Immature natural killer cell (primary cell): ENCODE measurements around the gene CFAP70. TPM values are rescaled to one million over a fixed set of nuclear protein-coding genes. Genes with fewer than 3 reads are reported as not detected.
A peak's percentile ranks its signal among the peaks of the same experiment; 100 is the strongest.
"Not testable (repeated sequence)": the region's sequence is repeated elsewhere in the genome, so short reads cannot be mapped to it uniquely, and the experiment has no call there.

Source experiments
- DNase-seq, 3 donors: peaks; one replicate each; pipeline ENCODE4 v3.0.0; 2022; ENCODE audit warnings: mixed read lengths in 1 of 3
- H3K27ac Mint-ChIP-seq, 6 donors: one replicate each; pipeline ENCODE4 v1.8.0; 2020; ENCODE audit warnings: mixed read lengths in 6 of 6, mild to moderate bottlenecking in 5 of 6, inconsistent platforms in 4 of 6, moderate library complexity in 3 of 6
- H3K27me3 Mint-ChIP-seq, 3 donors: one replicate each; pipeline ENCODE4 v1.8.0; 2020 to 2021; ENCODE audit warnings: low read depth in 3 of 3, mild to moderate bottlenecking in 3 of 3, mixed read lengths in 3 of 3, moderate library complexity in 3 of 3, inconsistent platforms in 1 of 3
- H3K36me3 Mint-ChIP-seq, 3 donors: one replicate each; pipeline ENCODE4 v1.8.0; 2020; ENCODE audit warnings: mixed read lengths in 3 of 3, inconsistent platforms in 2 of 3, mild to moderate bottlenecking in 2 of 3
- H3K4me1 Mint-ChIP-seq, 2 donors: one replicate each; pipeline ENCODE4 v1.8.0; 2020; ENCODE audit warnings: inconsistent platforms in 2 of 2, mild to moderate bottlenecking in 2 of 2, mixed read lengths in 2 of 2, moderate library complexity in 1 of 2
- H3K4me3 Mint-ChIP-seq, 5 donors: one replicate each; pipeline ENCODE4 v1.8.0; 2020; ENCODE audit warnings: mild to moderate bottlenecking in 5 of 5, mixed read lengths in 5 of 5, inconsistent platforms in 3 of 5, moderate library complexity in 3 of 5
- H3K9me3 Mint-ChIP-seq, 6 donors: one replicate each; pipeline ENCODE4 v1.8.0; 2020; ENCODE audit warnings: mild to moderate bottlenecking in 6 of 6, mixed read lengths in 6 of 6, inconsistent platforms in 4 of 6, moderate library complexity in 3 of 6
- polyA plus RNA-seq, 3 donors: library from polyadenylated mRNA; unstranded; fragments of 300-500 nt; fragmentation: Illumina TruSeq; gene quantifications; one replicate each; pipeline ENCODE4 v1.2.3, GENCODE V29; 2021

CFAP70 gene
- polyA plus RNA-seq, 3 donors from 2014 or later = 0.16 TPM; not detected in 2

DNA sequence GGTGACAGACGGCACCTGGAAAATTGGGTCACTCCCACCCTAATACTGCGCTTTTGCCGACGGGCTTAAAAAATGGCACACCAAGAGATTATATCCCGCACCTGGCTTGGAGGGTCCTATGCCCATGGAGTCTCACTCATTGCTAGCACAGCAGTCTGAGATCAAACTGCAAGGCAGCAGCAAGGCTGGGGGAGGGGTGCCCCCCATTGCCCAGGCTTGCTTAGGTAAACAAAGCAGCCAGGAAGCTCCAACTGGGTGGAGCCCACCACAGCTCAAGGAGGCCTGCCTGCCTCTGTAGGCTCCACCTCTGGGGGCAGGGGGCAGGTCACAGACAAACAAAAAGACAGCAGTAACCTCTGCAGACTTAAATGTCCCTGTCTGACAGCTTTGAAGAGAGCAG, 35.1 kb downstream of the CFAP70 start:
- not testable (repeated sequence) for H3K9me3 Mint-ChIP-seq, DNase-seq, H3K36me3 Mint-ChIP-seq, H3K4me1 Mint-ChIP-seq, H3K27me3 Mint-ChIP-seq, H3K4me3 Mint-ChIP-seq, H3K27ac Mint-ChIP-seq

DNA sequence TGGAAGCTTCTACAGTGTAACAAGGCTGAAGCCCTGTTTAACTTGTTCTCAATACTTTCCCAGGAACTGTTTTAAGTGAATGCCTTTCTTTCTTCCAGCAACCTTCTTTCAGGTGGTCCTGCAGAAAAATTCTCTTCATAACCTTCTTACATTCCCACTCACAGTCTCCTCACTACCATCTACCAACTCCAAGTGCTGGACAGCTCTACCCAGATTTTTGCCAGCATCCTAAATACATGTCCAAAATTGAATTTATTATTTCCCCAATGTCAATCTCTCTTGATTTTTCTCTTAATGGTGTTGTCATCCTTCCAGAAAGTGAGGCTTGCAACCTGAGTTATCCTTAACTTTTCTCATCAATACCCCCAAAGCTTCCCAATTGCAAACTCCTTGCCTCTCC, 48.2 kb downstream of the CFAP70 start:
- H3K36me3 Mint-ChIP-seq = peaks cover 7 to 14% (median 13%) of the 10 kb centered on the region in 3 donors
- H3K4me1 Mint-ChIP-seq = no peaks in the 10 kb centered on the region
- peaks cover 4 to 17% (median 13%) of the 10 kb centered on the region in 6 donors for H3K9me3 Mint-ChIP-seq
- no peak for DNase-seq
- H3K4me3 Mint-ChIP-seq = no peak overlapping the region
- H3K27ac Mint-ChIP-seq = no peak overlapping the region
- H3K27me3 Mint-ChIP-seq = peaks cover 3 to 7% (median 5%) of the 10 kb centered on the region in 3 donors

DNA sequence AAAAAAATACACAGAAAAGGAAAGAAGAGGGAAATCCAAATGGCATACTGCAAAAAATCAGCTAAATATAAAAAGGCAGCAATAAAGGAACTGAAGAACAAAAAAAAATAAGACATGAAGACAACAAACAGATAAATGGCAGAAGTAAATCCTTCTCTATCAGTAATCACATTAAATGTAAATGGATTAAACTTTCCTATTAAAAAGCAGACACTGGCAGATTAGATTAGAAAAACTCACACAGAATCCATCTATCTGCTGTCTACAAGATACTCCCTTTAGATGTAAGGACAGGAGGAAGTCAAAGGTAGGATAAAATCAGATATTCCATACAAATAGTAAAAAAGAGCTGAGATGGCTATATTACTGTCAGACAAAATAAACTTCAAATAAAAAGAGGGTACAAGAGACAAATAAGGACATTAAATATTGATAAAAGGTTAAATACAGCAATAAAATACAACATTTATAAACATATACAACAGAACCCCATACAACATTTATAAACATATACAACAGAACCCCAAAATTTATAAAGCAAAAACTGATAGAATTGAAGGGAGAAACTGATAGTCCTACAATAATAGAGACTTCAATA, 51.4 kb downstream of the CFAP70 start:
- no peak for DNase-seq
- Mint-ChIP-seq H3K9me3 (peaks cover 3 to 21% (median 13%) of the 10 kb centered on the region in 6 donors), H3K36me3 (peaks cover 7 to 14% (median 14%) of the 10 kb centered on the region in 3 donors), H3K27me3 (peaks cover 6 to 7% (median 6%) of the 10 kb centered on the region in 3 donors), H3K4me3 (no peak overlapping the region), H3K27ac (no peak overlapping the region), H3K4me1 (no peaks in the 10 kb centered on the region)

DNA sequence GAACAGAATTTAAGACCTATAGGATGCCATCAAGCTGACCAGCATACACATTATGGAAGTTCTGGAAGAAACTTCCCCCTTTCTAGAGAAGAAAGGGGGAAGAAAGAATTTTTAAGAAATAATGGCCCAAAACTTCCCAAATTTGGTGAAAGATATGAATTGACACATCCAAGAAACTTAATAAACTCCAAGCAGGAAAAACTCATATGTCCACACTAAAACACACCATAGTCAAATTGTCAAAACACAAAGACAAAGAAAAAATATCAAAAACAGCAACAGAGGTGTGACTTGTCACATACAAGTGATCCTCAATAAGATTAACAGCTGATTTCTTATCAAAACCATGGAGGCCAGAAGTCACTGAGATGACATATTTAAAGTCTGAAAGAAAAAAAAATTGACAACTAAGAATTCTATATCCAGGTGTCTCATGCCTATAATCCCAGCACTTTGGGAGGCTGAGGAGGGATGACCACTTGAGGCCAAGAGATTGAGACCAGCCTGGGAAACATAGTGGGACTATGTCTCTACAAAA, 52.4 kb downstream of the CFAP70 start:
- Mint-ChIP-seq H3K36me3 (peaks cover 7 to 14% (median 14%) of the 10 kb centered on the region in 3 donors), H3K27ac (no peak overlapping the region), H3K4me3 (no peak overlapping the region)

DNA sequence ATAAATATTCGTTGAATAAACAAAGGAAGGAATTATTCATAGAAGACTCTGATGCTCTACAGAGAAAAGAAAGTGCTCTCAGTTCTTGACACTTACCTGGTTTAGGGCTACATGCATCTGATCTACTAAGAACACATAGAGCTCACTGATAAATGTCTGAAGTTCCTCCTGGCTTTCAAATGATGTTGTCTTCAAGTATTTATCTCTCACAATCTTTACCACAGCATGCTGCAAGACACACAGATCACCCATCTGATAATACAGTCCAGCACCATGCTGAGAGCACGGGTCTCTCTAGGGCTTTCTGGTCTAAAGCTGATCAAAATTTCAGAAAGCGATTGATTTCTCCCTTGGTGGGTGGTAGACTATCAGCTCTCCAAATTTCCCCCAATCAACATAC, 61.7 kb downstream of the CFAP70 start:
- no peak for DNase-seq
- Mint-ChIP-seq H3K36me3 (peaks cover 0 to 3% (median 0%) of the 10 kb centered on the region in 3 donors), H3K9me3 (no peaks in the 10 kb centered on the region), H3K4me1 (no peaks in the 10 kb centered on the region), H3K27ac (peak overlapping the region in 1 of 6 donors; percentile 25), H3K4me3 (no peak overlapping the region), H3K27me3 (peaks cover 0 to 4% (median 3%) of the 10 kb centered on the region in 3 donors)

More for the DNA sequence above, 52.4 kb downstream of the CFAP70 start:
- no peaks in the 10 kb centered on the region for H3K4me1 Mint-ChIP-seq
- peaks cover 6 to 7% (median 6%) of the 10 kb centered on the region in 3 donors for H3K27me3 Mint-ChIP-seq
- H3K9me3 Mint-ChIP-seq = peaks cover 3 to 21% (median 13%) of the 10 kb centered on the region in 6 donors
- no peak for DNase-seq

DNA sequence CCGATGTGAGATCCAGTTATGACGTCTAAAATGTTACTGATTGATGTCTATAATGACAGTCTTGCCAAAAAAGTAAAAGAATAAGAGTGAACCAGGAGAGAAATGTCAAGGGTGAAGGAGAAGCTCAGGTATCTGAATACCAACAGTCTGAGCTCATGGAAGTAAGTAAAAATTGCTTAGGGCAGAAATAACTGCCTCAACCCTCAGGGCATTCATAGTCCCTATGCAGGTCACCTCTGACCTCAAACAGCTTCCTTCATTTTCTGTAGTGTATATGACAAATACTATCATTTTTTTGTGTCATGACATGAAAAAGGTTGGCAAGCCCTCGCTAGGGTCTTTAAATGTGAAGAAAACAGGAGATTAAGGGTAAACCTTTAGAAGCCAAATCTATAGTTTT, 65.2 kb downstream of the CFAP70 start:
- H3K9me3 Mint-ChIP-seq = no peaks in the 10 kb centered on the region
- H3K4me3 Mint-ChIP-seq = no peak overlapping the region
- H3K4me1 Mint-ChIP-seq = no peaks in the 10 kb centered on the region
- peaks cover 0 to 9% (median 3%) of the 10 kb centered on the region in 3 donors for H3K36me3 Mint-ChIP-seq
- no peak overlapping the region for H3K27ac Mint-ChIP-seq
- DNase-seq = no peak
- H3K27me3 Mint-ChIP-seq = peaks cover 1 to 7% (median 2%) of the 10 kb centered on the region in 3 donors

GRCh38 chr10:73289958-73290357, 68.7 kb downstream of the CFAP70 start:
- Mint-ChIP-seq H3K9me3 (no peaks in the 10 kb centered on the region), H3K4me1 (no peaks in the 10 kb centered on the region), H3K36me3 (peaks cover 0 to 6% (median 3%) of the 10 kb centered on the region in 3 donors), H3K27ac (no peak overlapping the region), H3K27me3 (peaks cover 1 to 7% (median 3%) of the 10 kb centered on the region in 3 donors), H3K4me3 (no peak overlapping the region)
- DNase-seq = no peak

- H3K27ac Mint-ChIP-seq = no peak overlapping the region
- no peak for DNase-seq
- H3K4me3 Mint-ChIP-seq = no peak overlapping the region
- H3K36me3 Mint-ChIP-seq = peaks cover 0 to 6% (median 3%) of the 10 kb centered on the region in 3 donors
- H3K4me1 Mint-ChIP-seq = no peaks in the 10 kb centered on the region
- no peaks in the 10 kb centered on the region for H3K9me3 Mint-ChIP-seq
- peaks cover 1 to 3% (median 3%) of the 10 kb centered on the region in 3 donors for H3K27me3 Mint-ChIP-seq
Measured at GRCh38 chr10:73287441-73287840, 71.2 kb downstream of the CFAP70 start.

GRCh38 chr10:73281097-73281496, 77.6 kb downstream of the CFAP70 start:
- Mint-ChIP-seq H3K36me3 (no peaks in the 10 kb centered on the region), H3K27me3 (peaks cover 0 to 7% (median 6%) of the 10 kb centered on the region in 3 donors), H3K27ac (no peak overlapping the region), H3K4me1 (no peaks in the 10 kb centered on the region), H3K4me3 (no peak overlapping the region), H3K9me3 (no peaks in the 10 kb centered on the region)
- no peak for DNase-seq

DNA sequence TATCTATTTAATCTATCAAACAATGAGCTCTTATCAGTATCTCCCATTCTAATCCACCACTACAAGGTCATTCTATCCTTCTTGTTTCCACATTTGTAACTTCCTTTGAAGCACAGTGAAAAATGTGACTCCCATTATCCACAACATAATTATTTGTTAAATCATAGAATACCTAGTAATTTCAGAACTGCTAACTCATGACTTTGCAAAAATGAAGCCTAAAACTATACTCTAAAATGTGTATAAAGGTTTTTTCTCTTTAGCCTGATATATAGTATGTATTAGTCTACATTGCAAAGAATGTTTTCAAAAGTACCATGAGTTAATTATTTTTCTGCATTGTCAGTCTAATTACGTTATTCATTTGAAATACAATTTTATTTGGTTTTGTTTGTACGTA, 94.2 kb downstream of the CFAP70 start:
- H3K27ac Mint-ChIP-seq = no peak overlapping the region
- no peak for DNase-seq
- H3K9me3 Mint-ChIP-seq = peaks cover 0 to under 1% (median 0%) of the 10 kb centered on the region in 6 donors
- no peaks in the 10 kb centered on the region for H3K4me1 Mint-ChIP-seq
- H3K36me3 Mint-ChIP-seq = no peaks in the 10 kb centered on the region
- no peak overlapping the region for H3K4me3 Mint-ChIP-seq
- peaks cover 3 to 6% (median 5%) of the 10 kb centered on the region in 3 donors for H3K27me3 Mint-ChIP-seq

DNA sequence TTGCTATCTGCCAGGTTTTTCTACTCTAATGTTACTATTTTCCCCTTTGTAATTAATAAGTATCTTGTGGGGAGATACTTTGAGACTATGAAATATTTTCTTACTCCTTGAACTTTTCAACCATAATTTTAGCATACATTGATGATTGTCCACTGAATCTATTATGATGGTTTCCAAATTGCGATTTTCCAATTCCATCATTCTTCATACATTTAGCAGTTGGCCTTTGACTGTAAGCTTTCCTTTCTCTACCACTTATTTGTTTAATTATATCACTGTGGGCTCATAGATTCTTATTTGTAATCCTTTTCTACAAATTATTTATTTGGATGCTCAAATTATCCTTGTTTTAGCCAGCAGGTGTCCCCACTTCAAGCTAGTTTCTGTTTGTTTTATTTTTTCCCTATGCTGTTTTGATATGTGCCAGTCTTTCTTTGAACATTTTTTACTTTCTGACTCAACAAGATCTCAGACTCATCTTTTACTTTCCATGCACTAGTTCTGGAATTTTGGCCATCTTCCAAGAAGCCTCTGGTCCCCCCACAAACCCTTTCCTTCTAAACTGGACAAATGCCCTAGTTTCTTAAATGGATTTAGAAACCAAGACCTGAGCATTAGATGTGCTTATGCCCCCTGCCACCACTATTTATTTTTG, 94.8 kb downstream of the CFAP70 start:
- DNase-seq = no peak
- H3K4me1 Mint-ChIP-seq = no peaks in the 10 kb centered on the region
- H3K9me3 Mint-ChIP-seq = peaks cover 0 to 6% (median 4%) of the 10 kb centered on the region in 6 donors
- no peak overlapping the region for H3K4me3 Mint-ChIP-seq
- H3K27me3 Mint-ChIP-seq = peaks cover 0 to 10% (median 5%) of the 10 kb centered on the region in 3 donors
- H3K27ac Mint-ChIP-seq = no peak overlapping the region
- H3K36me3 Mint-ChIP-seq = peaks cover 3 to 4% (median 4%) of the 10 kb centered on the region in 3 donors

DNA sequence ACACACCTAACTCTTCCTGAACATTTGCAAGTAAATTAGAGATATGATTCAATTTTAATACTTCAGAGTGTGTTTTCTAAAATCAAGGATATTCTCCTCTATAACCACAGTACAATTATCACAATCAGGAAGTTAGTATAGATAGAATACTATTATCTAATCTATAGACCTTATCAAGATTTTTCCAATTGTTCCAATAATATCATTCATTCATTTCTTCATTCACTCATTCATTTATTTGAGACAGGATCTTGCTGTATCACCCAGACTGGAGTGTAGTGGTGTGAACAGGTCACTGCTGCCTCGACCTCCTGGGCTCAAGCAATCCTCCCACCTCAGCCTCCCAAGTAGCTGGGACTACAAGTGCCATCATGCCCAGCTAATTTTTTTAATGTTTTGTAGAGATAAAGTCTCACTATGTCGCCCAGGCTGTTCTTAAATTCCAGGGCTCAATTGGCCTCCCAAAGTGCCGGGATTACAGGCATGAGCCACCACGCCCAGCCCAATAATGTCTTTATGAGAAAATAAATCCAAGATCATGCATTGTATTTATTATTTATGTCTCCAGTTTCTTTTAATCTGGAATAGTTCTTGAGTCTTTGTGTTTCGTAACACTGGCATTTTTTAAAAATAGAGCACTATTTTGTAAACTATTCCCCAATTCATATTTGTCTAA, 95.6 kb downstream of the CFAP70 start:
- Mint-ChIP-seq H3K9me3 (peaks cover 0 to 12% (median 6%) of the 10 kb centered on the region in 6 donors), H3K27ac (no peak overlapping the region), H3K27me3 (peaks cover 0 to 10% (median 4%) of the 10 kb centered on the region in 3 donors), H3K36me3 (peaks cover 4 to 6% (median 5%) of the 10 kb centered on the region in 3 donors), H3K4me1 (no peaks in the 10 kb centered on the region), H3K4me3 (no peak overlapping the region)
- no peak for DNase-seq

DNA sequence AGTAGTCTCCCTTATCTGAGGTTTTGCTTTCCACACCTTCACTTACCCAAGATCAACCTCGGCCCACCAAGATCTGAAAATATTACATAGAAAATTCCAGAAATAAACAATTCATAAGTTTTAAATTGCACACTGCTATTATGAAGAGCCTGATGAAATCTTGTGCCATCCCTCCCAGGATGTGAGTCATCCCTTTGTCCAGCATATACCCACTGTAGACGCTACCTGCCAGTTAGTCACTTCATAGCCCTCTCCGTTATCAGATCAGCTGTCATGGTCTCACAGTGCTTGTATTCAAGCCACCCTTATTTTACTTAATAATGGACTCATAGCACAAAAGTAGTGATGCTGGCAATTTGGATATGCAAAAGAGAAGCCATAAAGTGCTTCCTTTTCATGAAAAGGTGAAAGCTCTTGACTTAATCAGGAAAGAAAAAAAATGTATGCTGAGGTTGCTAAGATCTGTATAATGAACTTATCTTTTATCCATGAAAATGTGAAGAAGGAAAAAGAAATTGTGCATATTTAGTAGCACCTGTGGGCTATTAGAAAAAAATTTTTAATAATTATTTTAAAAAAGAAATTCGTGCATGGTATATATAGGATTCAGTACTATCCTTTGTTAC, 96.4 kb downstream of the CFAP70 start:
- H3K36me3 Mint-ChIP-seq = peaks cover 4 to 9% (median 6%) of the 10 kb centered on the region in 3 donors
- H3K9me3 Mint-ChIP-seq = peaks cover 0 to 12% (median 6%) of the 10 kb centered on the region in 6 donors
- H3K4me3 Mint-ChIP-seq = no peak overlapping the region
- H3K27ac Mint-ChIP-seq = no peak overlapping the region
- H3K27me3 Mint-ChIP-seq = peaks cover 0 to 6% (median 4%) of the 10 kb centered on the region in 3 donors
- H3K4me1 Mint-ChIP-seq = no peaks in the 10 kb centered on the region
- DNase-seq = no peak
